ENCODE data around the gene SHISA8.

GRCh38 chr22:41870786-41871185, 44.1 kb downstream of the SHISA8 start:
- TF ChIP-seq CTCF (IDR thresholded peaks at IDR 0.05) (no peak), POLR2A (IDR thresholded peaks at IDR 0.05) (no peak)
